Measurements from ENCODE around the gene LILRA1. TPM values are rescaled to one million over a fixed set of nuclear protein-coding genes. Genes with fewer than 3 reads are reported as not detected.

The LILRA1 gene
- total RNA-seq, 4 donors from 2014 or later: 0.23 to 2.0 (median 0.47) TPM

DNA sequence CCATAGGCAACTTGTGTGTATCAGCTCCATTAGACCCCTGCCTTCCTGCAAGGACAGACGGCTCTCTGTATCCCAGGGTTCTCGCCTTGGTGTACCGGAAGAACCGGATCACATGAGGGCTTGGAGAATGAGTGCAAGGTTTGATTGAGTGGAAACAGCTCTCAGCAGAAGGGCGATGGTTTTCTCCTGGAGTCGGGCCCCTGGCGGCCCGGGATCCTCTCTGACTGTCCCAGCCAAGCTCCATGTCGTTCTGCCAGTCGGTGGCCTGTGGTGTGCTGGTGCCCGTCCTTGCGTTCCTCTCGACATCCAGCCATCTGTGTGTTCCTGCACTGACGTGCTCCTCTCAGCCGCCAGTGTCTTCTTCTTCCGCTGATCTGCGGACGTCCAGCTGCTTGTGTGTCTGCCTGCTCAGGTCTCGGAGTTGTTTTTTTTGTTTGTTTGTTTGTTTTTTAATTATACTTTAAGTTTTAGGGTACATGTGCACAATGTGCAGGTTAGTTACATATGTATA lies 53.0 kb downstream of the LILRA1 start:
- no peak overlapping the region for H3K27ac ChIP-seq (replicated peaks in 1 of 4)
- H3K4me1 ChIP-seq: no peaks in the 10 kb centered on the region
- H3K4me3 ChIP-seq: no peak overlapping the region
- 83% methylated on average over 15 of the region's 19 CpGs for WGBS
- no peaks in the 10 kb centered on the region for H3K9me3 ChIP-seq
- TF ChIP-seq, protein P1, sequence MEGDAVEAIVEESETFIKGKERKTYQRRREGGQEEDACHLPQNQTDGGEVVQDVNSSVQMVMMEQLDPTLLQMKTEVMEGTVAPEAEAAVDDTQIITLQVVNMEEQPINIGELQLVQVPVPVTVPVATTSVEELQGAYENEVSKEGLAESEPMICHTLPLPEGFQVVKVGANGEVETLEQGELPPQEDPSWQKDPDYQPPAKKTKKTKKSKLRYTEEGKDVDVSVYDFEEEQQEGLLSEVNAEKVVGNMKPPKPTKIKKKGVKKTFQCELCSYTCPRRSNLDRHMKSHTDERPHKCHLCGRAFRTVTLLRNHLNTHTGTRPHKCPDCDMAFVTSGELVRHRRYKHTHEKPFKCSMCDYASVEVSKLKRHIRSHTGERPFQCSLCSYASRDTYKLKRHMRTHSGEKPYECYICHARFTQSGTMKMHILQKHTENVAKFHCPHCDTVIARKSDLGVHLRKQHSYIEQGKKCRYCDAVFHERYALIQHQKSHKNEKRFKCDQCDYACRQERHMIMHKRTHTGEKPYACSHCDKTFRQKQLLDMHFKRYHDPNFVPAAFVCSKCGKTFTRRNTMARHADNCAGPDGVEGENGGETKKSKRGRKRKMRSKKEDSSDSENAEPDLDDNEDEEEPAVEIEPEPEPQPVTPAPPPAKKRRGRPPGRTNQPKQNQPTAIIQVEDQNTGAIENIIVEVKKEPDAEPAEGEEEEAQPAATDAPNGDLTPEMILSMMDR (IDR thresholded peaks at IDR 0.05): no peak
- TF ChIP-seq EP300 (IDR thresholded peaks at IDR 0.05) (no peak), POLR2A (IDR thresholded peaks at IDR 0.05; ENCODE audit: low read depth) (no peak), POLR2AphosphoS5 (IDR thresholded peaks at IDR 0.05) (no peak)
- no peaks in the 10 kb centered on the region for H3K36me3 ChIP-seq
- H3K27me3 ChIP-seq: peaks cover 0 to 19% (median 0%) of the 10 kb centered on the region in 4 donors
- no peak for DNase-seq (ENCODE audit: extremely low spot score)
- intact Hi-C loops (cut with DNase I): no loop called here

DNA sequence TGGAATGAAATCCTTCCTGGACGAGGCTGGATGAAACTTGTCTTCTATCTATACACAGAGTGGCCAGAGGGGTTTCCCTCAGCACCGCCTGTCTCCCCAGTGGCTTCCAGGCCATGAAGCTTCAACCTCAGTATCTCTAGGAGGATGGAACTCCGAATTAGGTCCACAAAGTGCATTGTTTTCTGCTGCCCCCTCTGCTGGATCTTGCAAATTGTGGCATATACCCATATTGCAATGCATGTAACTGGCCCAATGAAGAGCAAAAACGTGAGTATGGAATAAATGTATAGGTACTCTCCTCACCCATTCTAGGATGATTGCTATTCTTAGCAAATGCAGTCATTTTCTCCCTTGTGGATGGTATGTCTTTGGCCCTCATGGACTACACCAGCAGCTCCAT lies 54.7 kb downstream of the LILRA1 start:
- Histone ChIP-seq H3K36me3 (no peaks in the 10 kb centered on the region), H3K27ac (replicated peaks in 1 of 4) (no peak overlapping the region), H3K4me1 (no peaks in the 10 kb centered on the region), H3K9me3 (no peaks in the 10 kb centered on the region), H3K4me3 (no peak overlapping the region), H3K27me3 (peaks cover 0 to 25% (median 0%) of the 10 kb centered on the region in 4 donors)
- WGBS: 50% methylated on average over 3 of the region's 4 CpGs
- intact Hi-C loops (cut with DNase I): no loop called here
- TF ChIP-seq POLR2AphosphoS5 (IDR thresholded peaks at IDR 0.05) (no peak), POLR2A (IDR thresholded peaks at IDR 0.05; ENCODE audit: low read depth) (no peak), EP300 (IDR thresholded peaks at IDR 0.05) (no peak)
- TF ChIP-seq, protein P1 (IDR thresholded peaks at IDR 0.05): no peak
- DNase-seq (ENCODE audit: extremely low spot score): no peak

DNA sequence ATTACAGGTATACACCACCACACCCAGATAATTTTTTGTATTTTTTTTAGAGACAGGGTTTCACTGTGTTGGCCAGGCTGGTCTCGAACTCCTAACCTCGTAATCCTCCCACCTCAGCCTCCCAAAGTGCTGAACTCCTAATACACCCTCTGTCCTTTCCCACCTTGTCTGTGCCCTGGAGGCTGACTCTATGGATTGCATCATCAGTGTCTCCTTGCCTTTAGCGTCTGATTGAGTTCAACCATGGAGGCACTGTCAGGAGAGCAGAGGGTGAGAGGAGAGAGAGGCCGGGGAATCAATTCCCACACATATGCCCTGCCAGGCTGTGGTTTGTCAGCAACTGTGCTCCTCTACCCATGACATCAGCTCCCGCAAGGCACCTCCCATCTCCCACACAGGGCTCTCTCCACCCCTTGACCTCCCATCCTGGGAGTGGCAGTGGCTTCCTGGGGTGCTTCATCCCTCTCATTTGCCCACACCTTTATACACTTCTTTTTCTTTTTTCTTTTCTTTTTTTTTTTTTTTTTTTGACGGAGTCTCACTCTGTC lies 56.8 kb downstream of the LILRA1 start:
- DNase-seq (ENCODE audit: extremely low spot score): no peak
- Histone ChIP-seq H3K27me3 (peaks cover 0 to 24% (median 0%) of the 10 kb centered on the region in 4 donors), H3K27ac (replicated peaks in 1 of 4) (no peak overlapping the region), H3K4me3 (no peak overlapping the region), H3K9me3 (no peaks in the 10 kb centered on the region), H3K36me3 (no peaks in the 10 kb centered on the region), H3K4me1 (no peaks in the 10 kb centered on the region)
- no peak for TF ChIP-seq EP300 (IDR thresholded peaks at IDR 0.05)
- TF ChIP-seq POLR2AphosphoS5 (IDR thresholded peaks at IDR 0.05): no peak
- TF ChIP-seq, protein P1 (IDR thresholded peaks at IDR 0.05): no peak
- no peak for TF ChIP-seq POLR2A (IDR thresholded peaks at IDR 0.05; ENCODE audit: low read depth)
- intact Hi-C loops (cut with DNase I): no loop called here
- WGBS: 79% methylated on average over 6 of the region's 6 CpGs

Small RNA genes within 50 kb of the gene (small RNA-seq; reads per million reads assigned to genes)
- gene AC245036.2 (0 reads per million in 3 donors), gene AC245036.3 (0 reads per million in 3 donors), gene MIR8061 (0 reads per million in 3 donors)

Other genes starting within 250 kb of the LILRA1 start
- gene LAIR1, start 228.7 kb upstream of the LILRA1 start, total RNA-seq: 10 to 100 TPM in 3 of 4 donors, 1 to 10 TPM in 1; 7.6 to 23.4 (median 13.0) TPM
- 1 to 10 TPM in 3 of 4 donors, under 1 TPM in 1; 0.83 to 8.0 (median 5.6) TPM for gene TTYH1, start 178.2 kb upstream of the LILRA1 start, total RNA-seq
- 100 to 1,000 TPM in 1 of 4 donors, 10 to 100 TPM in 3; 42.9 to 115 (median 72.2) TPM for gene LENG8, start 144.4 kb upstream of the LILRA1 start, total RNA-seq
- gene LENG9, start 129.9 kb upstream of the LILRA1 start, total RNA-seq: 1 to 10 TPM; 5.4 to 9.3 (median 8.1) TPM
- 10 to 100 TPM; 10.8 to 27.1 (median 20.6) TPM for gene CDC42EP5, start 120.3 kb upstream of the LILRA1 start, total RNA-seq
- not detected for gene LAIR2, start 90.8 kb upstream of the LILRA1 start, total RNA-seq
- gene LILRA2, start 19.8 kb upstream of the LILRA1 start, total RNA-seq: 1 to 10 TPM in 3 of 4 donors, under 1 TPM in 1; 0.83 to 4.6 (median 2.3) TPM
- gene LILRB1, start 36.9 kb downstream of the LILRA1 start, total RNA-seq: 1 to 10 TPM; 1.4 to 5.0 (median 2.7) TPM
- gene LILRB4, start 69.4 kb downstream of the LILRA1 start, total RNA-seq: 10 to 100 TPM in 1 of 4 donors, 1 to 10 TPM in 3; 4.9 to 16.2 (median 6.5) TPM
- gene KIR3DL3, start 130.8 kb downstream of the LILRA1 start, total RNA-seq: not detected
- not detected for gene KIR2DL3, start 144.9 kb downstream of the LILRA1 start, total RNA-seq
- not detected for gene KIR2DL1, start 176.2 kb downstream of the LILRA1 start, total RNA-seq
- not detected for gene KIR2DL4, start 210.0 kb downstream of the LILRA1 start, total RNA-seq
- gene KIR3DL1, start 222.8 kb downstream of the LILRA1 start, total RNA-seq: not detected
- gene KIR2DS4, start 239.0 kb downstream of the LILRA1 start, total RNA-seq: not detected

All from esophagus muscularis mucosa (tissue), 4 donors.